Psoas muscle (tissue), 8 donors: ENCODE measurements around the gene SLC35F3. TPM values are rescaled to one million over a fixed set of nuclear protein-coding genes. Genes with fewer than 3 reads are reported as not detected.

Experiments
- ATAC-seq, 4 donors: fragments of 200-7000 bp; cut with Tn5 transposase; one replicate each; pipeline ENCODE4 v1.9.1; 2020; ENCODE audit warnings: moderate library complexity in 3 of 4, mild to moderate bottlenecking in 2 of 4
- DNase-seq, 2 donors: peaks; one replicate each; pipeline ENCODE4 v3.0.0-alpha.2; 2020
- H3K27ac ChIP-seq: fragments of 200-600 bp; one replicate; pipeline ENCODE4 v1.8.0; 2022
- H3K27me3 ChIP-seq, 3 donors: fragments of 200-600 bp in 1 of 3; one replicate each; pipeline versions ENCODE4 v1.6.1 to v1.8.0; 2013 to 2022; ENCODE audit warnings: low read length in 2 of 3, mild to moderate bottlenecking in 2 of 3, moderate library complexity in 1 of 3; ENCODE audit not compliant: insufficient read depth in 3 of 3
- H3K36me3 ChIP-seq, 2 donors: fragments of 200-600 bp in 1 of 2; one replicate each; pipeline versions ENCODE4 v1.6.1 to v1.8.0; 2013 to 2022; ENCODE audit warnings: low read depth in 1 of 2, mild to moderate bottlenecking in 1 of 2, moderate library complexity in 1 of 2; ENCODE audit not compliant: insufficient read depth in 1 of 2
- H3K4me1 ChIP-seq: fragments of 200-600 bp; one replicate; pipeline ENCODE4 v1.8.0; 2022
- H3K4me3 ChIP-seq: fragments of 200-600 bp; one replicate; pipeline ENCODE4 v1.8.0; 2022; ENCODE audit warnings: mild to moderate bottlenecking
- H3K9me3 ChIP-seq: fragments of 200-600 bp; one replicate; pipeline ENCODE4 v1.8.0; 2022
- CTCF ChIP-seq: fragments of 200-600 bp; IDR thresholded peaks from one replicate; pipeline ENCODE4 v1.8.0; 2022; ENCODE audit warnings: antibody characterized with exemption
- WGBS, 3 donors: extraction: QIAGEN DNeasy Blood & Tissue Kit; methylation state at CpG; one replicate each; pipeline versions ENCODE4 v1.1.6 to v1.1.7; 2013; 5-methylcytosine and 5-hydroxymethylcytosine counted together
- intact Hi-C, 2 donors: fragments of 100-400 bp; cut with DNase I; formaldehyde crosslinking; loops; one replicate each; pipeline versions ENCODE4 v1.11.0 to v1.14.2; 2022
- polyA plus RNA-seq, 3 donors: library from polyadenylated mRNA; stranded (reverse); fragments of 200-250 nt; gene quantifications; one replicate each; pipeline ENCODE4 v1.2.3, GENCODE V29; 2013
- total RNA-seq, 4 donors: library from RNA; stranded (reverse); fragmentation: NEBNext Ultra II Directional in 2 of 4; extraction: Animal tissue kit (Norgen Biotek cat#: 25700) in 2 of 4; gene quantifications; one replicate each; pipeline versions ENCODE4 v1.2.1 to v1.2.4, GENCODE V29; 2021 to 2023
- donor health status: healthy with polysubstance abuse.
- donor health status: DM: no; HTN: no; CAD: no; lungs with moderate emphysema.
- donor health status: Bipolar disorder and iron deficiency.
- donor health status: healthy.
- donor health status: DM: yes; HTN: yes; CAD: no.
- donor health status: DM: no; HTN: no; CAD: no.
- donor health status: DM: no; HTN: no; CAD: no.
- donor health status: DM: yes; HTN: yes; CAD: no.

SLC35F3 gene
- total and polyA plus RNA-seq, 7 donors: 0.01 to 0.16 (median 0.10) TPM; not detected in 3

- no peaks in the 10 kb centered on the region for H3K9me3 ChIP-seq
- no peak for DNase-seq
- H3K27ac ChIP-seq: no peak overlapping the region
- intact Hi-C loops: no loop called here
- no peaks in the 10 kb centered on the region for H3K36me3 ChIP-seq
- H3K4me3 ChIP-seq: no peak overlapping the region
- no peak for TF ChIP-seq CTCF
- no peaks in the 10 kb centered on the region for H3K4me1 ChIP-seq
- no peak for ATAC-seq
- no peaks in the 10 kb centered on the region for H3K27me3 ChIP-seq
- WGBS, 3 donors: 74 to 82% (median 78%) methylated on average over 4 of the region's 4 CpGs
Measured at GRCh38 chr1:233873666-233874065, 30.8 kb upstream of the SLC35F3 start.

- Histone ChIP-seq H3K9me3 (no peaks in the 10 kb centered on the region), H3K27ac (no peak overlapping the region), H3K36me3 (no peaks in the 10 kb centered on the region), H3K4me1 (no peaks in the 10 kb centered on the region), H3K4me3 (no peak overlapping the region), H3K27me3 (no peaks in the 10 kb centered on the region)
- 25 to 33% (median 29%) methylated on average over 3 of the region's 3 CpGs for WGBS, 3 donors
- intact Hi-C loops: no loop called here
- DNase-seq (no peak), ATAC-seq (no peak)
- TF ChIP-seq CTCF: no peak
Measured at GRCh38 chr1:233879841-233880240, 24.6 kb upstream of the SLC35F3 start.

GRCh38 chr1:233883671-233884070 is 20.8 kb upstream of the SLC35F3 start:
- H3K4me3 ChIP-seq: no peak overlapping the region
- ATAC-seq (no peak), DNase-seq (no peak)
- H3K9me3 ChIP-seq: no peaks in the 10 kb centered on the region
- TF ChIP-seq CTCF: no peak
- H3K27ac ChIP-seq: no peak overlapping the region
- H3K27me3 ChIP-seq: no peaks in the 10 kb centered on the region
- H3K36me3 ChIP-seq: no peaks in the 10 kb centered on the region
- intact Hi-C loops: no loop called here
- no peaks in the 10 kb centered on the region for H3K4me1 ChIP-seq
- 49 to 59% (median 55%) methylated on average over 3 of the region's 3 CpGs for WGBS, 3 donors

- Histone ChIP-seq H3K9me3 (no peaks in the 10 kb centered on the region), H3K27ac (no peak overlapping the region), H3K4me3 (no peak overlapping the region), H3K4me1 (no peaks in the 10 kb centered on the region), H3K27me3 (no peaks in the 10 kb centered on the region), H3K36me3 (no peaks in the 10 kb centered on the region)
- intact Hi-C loops: no loop called here
- TF ChIP-seq CTCF: no peak
- 47 to 57% (median 51%) methylated on average over 5 of the region's 5 CpGs for WGBS, 3 donors
- DNase-seq (no peak), ATAC-seq (no peak)
Measured at GRCh38 chr1:233884461-233885151, 19.9 kb upstream of the SLC35F3 start.
